ENCODE measurements around the gene DNAJC1. TPM values are rescaled to one million over a fixed set of nuclear protein-coding genes. Genes with fewer than 3 reads are reported as not detected.

Gene DNAJC1
- total RNA-seq, 1 donor from 2014 or later, result 12.0 TPM

DNA sequence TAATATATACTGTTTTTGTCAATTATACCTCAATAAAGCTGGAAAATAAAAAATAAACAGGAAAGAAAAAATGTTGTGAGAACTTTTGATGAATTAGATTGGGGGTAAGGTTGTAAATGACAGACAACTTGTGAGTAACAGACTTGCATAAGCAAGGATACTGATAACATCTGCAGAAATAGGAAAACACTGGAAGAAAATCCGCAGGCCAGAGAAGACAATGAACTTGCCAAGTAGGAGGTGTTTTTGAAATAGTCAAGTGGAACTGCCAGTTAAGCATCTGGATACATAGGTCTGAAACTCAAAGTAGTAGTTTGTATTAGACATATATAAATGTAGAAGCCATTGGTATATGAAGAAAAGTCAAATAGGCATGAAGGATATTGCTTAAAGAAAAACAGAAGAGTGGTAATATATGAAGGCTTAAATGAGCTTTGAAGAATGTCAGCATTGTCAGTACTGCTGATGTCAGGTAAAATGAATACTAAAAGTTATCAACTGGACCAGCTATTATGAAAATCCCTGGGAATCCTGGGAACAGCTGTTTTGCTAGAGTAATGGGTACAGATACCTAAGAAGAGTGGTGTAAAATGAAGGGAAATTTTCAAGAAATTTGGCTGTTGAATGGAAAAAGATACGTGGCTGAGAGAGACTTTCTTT lies 58.7 kb downstream of the DNAJC1 start:
- Histone ChIP-seq H3K27ac (replicated peaks) (no peak overlapping the region), H3K27me3 (ENCODE audit: low read depth) (no peaks in the 10 kb centered on the region), H3K4me3 (no peak overlapping the region), H3K36me3 (no peaks in the 10 kb centered on the region), H3K9me3 (replicated peaks) (no peaks in the 10 kb centered on the region), H3K4me1 (peaks cover 49% of the 10 kb centered on the region)
- DNase-seq, result no peak
- TF ChIP-seq, protein P1, sequence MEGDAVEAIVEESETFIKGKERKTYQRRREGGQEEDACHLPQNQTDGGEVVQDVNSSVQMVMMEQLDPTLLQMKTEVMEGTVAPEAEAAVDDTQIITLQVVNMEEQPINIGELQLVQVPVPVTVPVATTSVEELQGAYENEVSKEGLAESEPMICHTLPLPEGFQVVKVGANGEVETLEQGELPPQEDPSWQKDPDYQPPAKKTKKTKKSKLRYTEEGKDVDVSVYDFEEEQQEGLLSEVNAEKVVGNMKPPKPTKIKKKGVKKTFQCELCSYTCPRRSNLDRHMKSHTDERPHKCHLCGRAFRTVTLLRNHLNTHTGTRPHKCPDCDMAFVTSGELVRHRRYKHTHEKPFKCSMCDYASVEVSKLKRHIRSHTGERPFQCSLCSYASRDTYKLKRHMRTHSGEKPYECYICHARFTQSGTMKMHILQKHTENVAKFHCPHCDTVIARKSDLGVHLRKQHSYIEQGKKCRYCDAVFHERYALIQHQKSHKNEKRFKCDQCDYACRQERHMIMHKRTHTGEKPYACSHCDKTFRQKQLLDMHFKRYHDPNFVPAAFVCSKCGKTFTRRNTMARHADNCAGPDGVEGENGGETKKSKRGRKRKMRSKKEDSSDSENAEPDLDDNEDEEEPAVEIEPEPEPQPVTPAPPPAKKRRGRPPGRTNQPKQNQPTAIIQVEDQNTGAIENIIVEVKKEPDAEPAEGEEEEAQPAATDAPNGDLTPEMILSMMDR (IDR thresholded peaks at IDR 0.05; ENCODE audit: borderline replicate concordance), result no peak
- intact Hi-C loops (cut with micrococcal nuclease), result no loop called here

DNA sequence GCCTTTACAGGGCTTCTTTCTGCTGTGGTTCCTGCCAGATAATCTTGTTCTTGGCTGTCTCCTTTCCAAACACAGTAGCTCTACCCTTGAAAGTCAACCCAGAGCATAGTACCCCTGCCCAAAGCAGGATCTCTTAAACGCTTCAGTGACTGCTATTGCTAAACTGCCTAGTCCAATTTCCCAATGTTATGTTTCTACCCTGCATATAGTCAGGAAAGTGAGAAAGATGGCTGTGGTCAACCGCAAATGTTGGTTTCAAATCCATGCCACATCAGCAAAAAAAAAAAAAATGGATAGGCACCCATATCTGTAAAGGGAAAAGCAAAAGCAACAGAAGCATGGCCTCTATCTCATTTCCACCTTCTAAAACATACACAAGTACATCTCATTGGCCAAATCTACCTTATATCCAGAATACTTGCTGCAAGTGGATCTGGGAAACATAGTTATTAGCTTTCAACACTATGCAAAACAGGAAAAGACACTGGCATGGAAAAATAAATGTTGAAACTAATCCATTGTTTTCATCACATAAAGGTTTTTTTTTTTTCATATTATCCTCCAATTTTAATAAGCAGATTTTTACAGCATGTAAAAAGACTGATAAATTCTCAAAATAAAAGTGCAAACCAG lies 59.8 kb downstream of the DNAJC1 start:
- no peak for DNase-seq
- H3K4me1 ChIP-seq, result peaks cover 50% of the 10 kb centered on the region
- H3K4me3 ChIP-seq, result no peak overlapping the region
- H3K27me3 ChIP-seq (ENCODE audit: low read depth), result no peaks in the 10 kb centered on the region
- H3K27ac ChIP-seq (replicated peaks), result no peak overlapping the region
- no peaks in the 10 kb centered on the region for H3K9me3 ChIP-seq (replicated peaks)
- TF ChIP-seq, protein P1 (IDR thresholded peaks at IDR 0.05; ENCODE audit: borderline replicate concordance), result no peak
- intact Hi-C loops (cut with micrococcal nuclease), result no loop called here
- H3K36me3 ChIP-seq, result no peaks in the 10 kb centered on the region

DNA sequence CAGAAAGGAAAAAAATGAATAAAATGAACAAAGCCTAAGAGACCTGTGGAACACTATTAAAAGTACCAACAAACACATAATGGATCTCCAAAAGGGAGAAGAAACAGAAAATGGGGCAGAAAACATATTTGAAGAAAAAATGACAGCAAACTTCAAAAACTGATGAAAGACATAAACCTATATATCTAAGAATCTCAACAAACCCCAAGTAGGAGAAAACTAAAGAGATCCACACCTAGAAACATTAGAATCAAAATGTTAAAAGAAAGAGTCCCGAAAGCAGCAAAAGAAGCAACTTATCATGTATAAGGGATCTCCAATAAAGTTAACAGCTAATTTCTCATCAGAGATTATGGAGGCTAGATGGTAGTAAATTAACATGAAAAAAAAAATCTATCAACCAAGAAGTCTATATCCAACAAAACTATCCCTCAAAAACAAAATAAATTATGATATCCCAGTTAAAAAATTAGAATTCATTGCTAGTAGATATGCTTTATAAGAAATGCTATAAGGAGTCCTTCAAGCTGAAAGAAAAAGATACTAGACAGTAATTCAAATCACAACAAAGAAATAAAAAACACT lies 68.0 kb downstream of the DNAJC1 start:
- no peaks in the 10 kb centered on the region for H3K27me3 ChIP-seq (ENCODE audit: low read depth)
- peaks cover 13% of the 10 kb centered on the region for H3K36me3 ChIP-seq
- no peak for DNase-seq
- H3K4me3 ChIP-seq, result no peak overlapping the region
- H3K9me3 ChIP-seq (replicated peaks), result peaks cover 33% of the 10 kb centered on the region
- intact Hi-C loops (cut with micrococcal nuclease), result no loop called here
- no peak overlapping the region for H3K27ac ChIP-seq (replicated peaks)
- H3K4me1 ChIP-seq, result peaks cover 32% of the 10 kb centered on the region
- TF ChIP-seq, protein P1 (IDR thresholded peaks at IDR 0.05; ENCODE audit: borderline replicate concordance), result no peak

DNA sequence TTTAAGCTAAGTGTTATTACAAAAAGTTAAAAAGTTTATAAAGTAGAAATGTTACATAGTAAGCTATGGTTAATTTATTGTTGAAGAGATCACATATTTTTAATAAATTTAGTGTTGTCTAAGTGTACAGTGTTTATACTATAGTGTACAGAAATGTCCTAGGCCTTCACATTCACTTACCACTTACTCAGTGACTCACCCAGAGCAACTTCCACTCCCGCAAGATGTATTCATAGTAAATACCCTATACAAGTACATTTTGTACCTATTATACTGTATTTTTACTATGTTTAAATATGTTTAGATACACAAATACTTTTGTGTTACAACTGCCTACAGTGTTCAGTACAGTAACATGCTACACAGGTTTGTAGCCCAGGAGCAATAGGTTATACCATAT lies 69.2 kb downstream of the DNAJC1 start:
- peaks cover 33% of the 10 kb centered on the region for H3K9me3 ChIP-seq (replicated peaks)
- H3K4me1 ChIP-seq, result peaks cover 30% of the 10 kb centered on the region
- H3K27ac ChIP-seq (replicated peaks), result no peak overlapping the region
- no peak overlapping the region for H3K4me3 ChIP-seq
- TF ChIP-seq, protein P1 (IDR thresholded peaks at IDR 0.05; ENCODE audit: borderline replicate concordance), result no peak
- H3K36me3 ChIP-seq, result peaks cover 13% of the 10 kb centered on the region
- intact Hi-C loops (cut with micrococcal nuclease), result no loop called here
- no peak for DNase-seq
- H3K27me3 ChIP-seq (ENCODE audit: low read depth), result no peaks in the 10 kb centered on the region

DNA sequence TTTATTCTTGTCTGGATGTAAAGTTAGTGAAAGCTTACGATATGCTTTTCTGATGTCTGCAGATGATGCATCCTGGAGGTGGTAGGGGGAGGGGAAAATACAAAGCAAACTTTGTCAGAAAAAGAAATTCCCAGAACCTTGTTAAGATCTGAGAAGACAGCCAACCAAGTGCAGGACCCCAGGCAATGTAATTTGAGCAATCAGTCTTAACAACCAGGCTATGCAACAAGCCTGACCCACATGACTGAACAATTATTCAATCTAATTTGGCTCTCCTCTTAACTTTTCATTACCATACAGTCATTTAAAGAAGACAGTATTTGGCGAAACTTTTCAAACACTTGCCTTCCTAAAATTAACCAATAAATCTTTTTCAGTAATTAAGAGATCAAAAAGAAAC lies 74.5 kb downstream of the DNAJC1 start:
- Histone ChIP-seq H3K36me3 (no peaks in the 10 kb centered on the region), H3K9me3 (replicated peaks) (no peaks in the 10 kb centered on the region), H3K4me3 (no peak overlapping the region), H3K27me3 (ENCODE audit: low read depth) (no peaks in the 10 kb centered on the region), H3K27ac (replicated peaks) (no peak overlapping the region), H3K4me1 (peaks cover 50% of the 10 kb centered on the region)
- intact Hi-C loops (cut with micrococcal nuclease), result no loop called here
- DNase-seq, result no peak
- TF ChIP-seq, protein P1 (IDR thresholded peaks at IDR 0.05; ENCODE audit: borderline replicate concordance), result no peak
